Panc1 (cell line): ENCODE data around the gene CSH1.

ENCODE experiments used
- POLR2AphosphoS5 ChIP-seq: IDR thresholded peaks from 2 replicates; pipeline ENCODE4 v1.6.1; 2012; ENCODE audit warnings: mild to moderate bottlenecking, low read depth, low read length, moderate library complexity
- SIN3A ChIP-seq: IDR thresholded peaks from 2 replicates; pipeline ENCODE4 v1.6.1; 2012; ENCODE audit warnings: low read depth, mild to moderate bottlenecking, low read length, moderate library complexity, borderline replicate concordance; ENCODE audit not compliant: insufficient read depth
- TCF7L2 ChIP-seq: IDR thresholded peaks from 2 replicates; pipeline ENCODE4 v1.6.1; 2011; ENCODE audit warnings: mild to moderate bottlenecking, low read depth, low read length, inconsistent platforms
- TF ChIP-seq, protein P1 (sequence below): fragments of 450-650 bp; IDR thresholded peaks from 2 replicates; pipeline ENCODE4 v1.5.1; 2017; ENCODE audit warnings: mild to moderate bottlenecking
- TF ChIP-seq, protein P2 (sequence below), 2 experiments: IDR thresholded peaks; 2 replicates each; pipeline ENCODE4 v1.6.1; 2011 to 2012; ENCODE audit warnings: low read depth in 2 of 2, control low read depth in 1 of 2, low read length in 1 of 2, mild to moderate bottlenecking in 1 of 2, moderate library complexity in 1 of 2; ENCODE audit not compliant: insufficient read depth in 1 of 2

GRCh38 chr17:63855185-63855584, 41.2 kb downstream of the CSH1 start:
- TF ChIP-seq, protein P1, sequence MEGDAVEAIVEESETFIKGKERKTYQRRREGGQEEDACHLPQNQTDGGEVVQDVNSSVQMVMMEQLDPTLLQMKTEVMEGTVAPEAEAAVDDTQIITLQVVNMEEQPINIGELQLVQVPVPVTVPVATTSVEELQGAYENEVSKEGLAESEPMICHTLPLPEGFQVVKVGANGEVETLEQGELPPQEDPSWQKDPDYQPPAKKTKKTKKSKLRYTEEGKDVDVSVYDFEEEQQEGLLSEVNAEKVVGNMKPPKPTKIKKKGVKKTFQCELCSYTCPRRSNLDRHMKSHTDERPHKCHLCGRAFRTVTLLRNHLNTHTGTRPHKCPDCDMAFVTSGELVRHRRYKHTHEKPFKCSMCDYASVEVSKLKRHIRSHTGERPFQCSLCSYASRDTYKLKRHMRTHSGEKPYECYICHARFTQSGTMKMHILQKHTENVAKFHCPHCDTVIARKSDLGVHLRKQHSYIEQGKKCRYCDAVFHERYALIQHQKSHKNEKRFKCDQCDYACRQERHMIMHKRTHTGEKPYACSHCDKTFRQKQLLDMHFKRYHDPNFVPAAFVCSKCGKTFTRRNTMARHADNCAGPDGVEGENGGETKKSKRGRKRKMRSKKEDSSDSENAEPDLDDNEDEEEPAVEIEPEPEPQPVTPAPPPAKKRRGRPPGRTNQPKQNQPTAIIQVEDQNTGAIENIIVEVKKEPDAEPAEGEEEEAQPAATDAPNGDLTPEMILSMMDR: no peak
- TF ChIP-seq POLR2AphosphoS5 (no peak), TCF7L2 (no peak), SIN3A (no peak)
- TF ChIP-seq, protein P2, sequence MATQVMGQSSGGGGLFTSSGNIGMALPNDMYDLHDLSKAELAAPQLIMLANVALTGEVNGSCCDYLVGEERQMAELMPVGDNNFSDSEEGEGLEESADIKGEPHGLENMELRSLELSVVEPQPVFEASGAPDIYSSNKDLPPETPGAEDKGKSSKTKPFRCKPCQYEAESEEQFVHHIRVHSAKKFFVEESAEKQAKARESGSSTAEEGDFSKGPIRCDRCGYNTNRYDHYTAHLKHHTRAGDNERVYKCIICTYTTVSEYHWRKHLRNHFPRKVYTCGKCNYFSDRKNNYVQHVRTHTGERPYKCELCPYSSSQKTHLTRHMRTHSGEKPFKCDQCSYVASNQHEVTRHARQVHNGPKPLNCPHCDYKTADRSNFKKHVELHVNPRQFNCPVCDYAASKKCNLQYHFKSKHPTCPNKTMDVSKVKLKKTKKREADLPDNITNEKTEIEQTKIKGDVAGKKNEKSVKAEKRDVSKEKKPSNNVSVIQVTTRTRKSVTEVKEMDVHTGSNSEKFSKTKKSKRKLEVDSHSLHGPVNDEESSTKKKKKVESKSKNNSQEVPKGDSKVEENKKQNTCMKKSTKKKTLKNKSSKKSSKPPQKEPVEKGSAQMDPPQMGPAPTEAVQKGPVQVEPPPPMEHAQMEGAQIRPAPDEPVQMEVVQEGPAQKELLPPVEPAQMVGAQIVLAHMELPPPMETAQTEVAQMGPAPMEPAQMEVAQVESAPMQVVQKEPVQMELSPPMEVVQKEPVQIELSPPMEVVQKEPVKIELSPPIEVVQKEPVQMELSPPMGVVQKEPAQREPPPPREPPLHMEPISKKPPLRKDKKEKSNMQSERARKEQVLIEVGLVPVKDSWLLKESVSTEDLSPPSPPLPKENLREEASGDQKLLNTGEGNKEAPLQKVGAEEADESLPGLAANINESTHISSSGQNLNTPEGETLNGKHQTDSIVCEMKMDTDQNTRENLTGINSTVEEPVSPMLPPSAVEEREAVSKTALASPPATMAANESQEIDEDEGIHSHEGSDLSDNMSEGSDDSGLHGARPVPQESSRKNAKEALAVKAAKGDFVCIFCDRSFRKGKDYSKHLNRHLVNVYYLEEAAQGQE (IDR thresholded peaks at IDR 0.05; ENCODE audit: insufficient read depth in 1 of 2, low read depth in 2 of 2, low read length in 1 of 2): no peak
